Spleen (tissue), 11 donors: ENCODE results near the gene RBBP8NL. TPM values are rescaled to one million over a fixed set of nuclear protein-coding genes. Genes with fewer than 3 reads are reported as not detected.
A peak's percentile ranks its signal among the peaks of the same experiment; 100 is the strongest.

Source experiments
- DNase-seq: peaks from one replicate; pipeline ENCODE4 v3.0.0-alpha.2; 2020
- H3K27ac ChIP-seq, 8 donors: fragments of 200-600 bp; sonication (generic) in 7 of 8; 1 replicate in 4 of 8; 2 replicates in 4 of 8; pipeline versions ENCODE4 v1.5.0 to v1.8.0; 2016 to 2021; ENCODE audit warnings: inconsistent platforms in 4 of 8, mild to moderate bottlenecking in 4 of 8, moderate library complexity in 1 of 8
- H3K27me3 ChIP-seq, 7 donors: fragments of 200-600 bp; sonication (generic) in 6 of 7; replicated peaks in 1 of 7; 1 replicate in 4 of 7; 2 replicates in 3 of 7; pipeline versions ENCODE4 v1.5.0 to v1.8.0; 2016 to 2021; ENCODE audit warnings: inconsistent platforms in 3 of 7, mild to moderate bottlenecking in 1 of 7
- H3K36me3 ChIP-seq, 6 donors: fragments of 200-600 bp; sonication (generic) in 5 of 6; 1 replicate in 4 of 6; 2 replicates in 2 of 6; pipeline versions ENCODE4 v1.5.0 to v1.8.0; 2016 to 2021; ENCODE audit warnings: inconsistent platforms in 2 of 6
- H3K4me1 ChIP-seq, 6 donors: fragments of 200-600 bp; sonication (generic) in 5 of 6; 1 replicate in 3 of 6; 2 replicates in 3 of 6; pipeline versions ENCODE4 v1.5.0 to v1.8.0; 2016 to 2021; ENCODE audit warnings: inconsistent platforms in 3 of 6
- H3K4me3 ChIP-seq, 8 donors: fragments of 200-600 bp; sonication (generic) in 7 of 8; 1 replicate in 4 of 8; 2 replicates in 4 of 8; pipeline versions ENCODE4 v1.5.0 to v1.8.0; 2016 to 2021; ENCODE audit warnings: inconsistent platforms in 4 of 8, mild to moderate bottlenecking in 4 of 8, moderate library complexity in 2 of 8
- H3K9me3 ChIP-seq, 8 donors: fragments of 200-600 bp; sonication (generic) in 7 of 8; 1 replicate in 4 of 8; 2 replicates in 4 of 8; pipeline versions ENCODE4 v1.5.0 to v1.8.0; 2016 to 2021; ENCODE audit warnings: inconsistent platforms in 4 of 8
- CTCF ChIP-seq, 11 experiments: fragments of 200-600 bp in 7 of 11; fragments of 450-650 bp in 4 of 11; sonication (generic) in 4 of 11; IDR thresholded peaks in 8 of 11; conservative IDR thresholded peaks in 3 of 11; 1 replicate in 7 of 11; 2 replicates in 4 of 11; pipeline versions ENCODE4 v1.4.0 to v1.8.0; 2016 to 2021; ENCODE audit warnings: antibody characterized with exemption in 11 of 11, inconsistent platforms in 4 of 11, mild to moderate bottlenecking in 1 of 11
- POLR2A ChIP-seq, 3 donors: fragments of 450-650 bp; IDR thresholded peaks; one replicate each; pipeline ENCODE4 v1.5.1; 2017; ENCODE audit warnings: antibody characterized with exemption in 3 of 3, mild to moderate bottlenecking in 1 of 3
- POLR2AphosphoS5 ChIP-seq, 3 donors: sonication (generic); formaldehyde crosslinking; IDR thresholded peaks; one replicate each; pipeline ENCODE4 v1.5.1; 2017; ENCODE audit warnings: antibody characterized with exemption in 3 of 3
- WGBS, 5 donors: extraction: QIAGEN DNeasy Blood & Tissue Kit in 3 of 5; methylation state at CpG; one replicate each; pipeline versions ENCODE4 v1.1.5 to v1.1.7; 2013 to 2018; 5-methylcytosine and 5-hydroxymethylcytosine counted together
- intact Hi-C: fragments of 100-400 bp; cut with DNase I; formaldehyde crosslinking; loops from one replicate; pipeline ENCODE4 v1.15.0; 2023; ENCODE audit warnings: low total_unique reads
- polyA plus RNA-seq, 3 donors: library from polyadenylated mRNA; stranded (reverse); fragments of 200-250 nt; gene quantifications; one replicate each; pipeline ENCODE4 v1.2.1, GENCODE V29; 2013
- total RNA-seq, 7 donors: library from RNA; depleted of rRNA in 3 of 7; stranded (reverse); fragments of >200 nt in 3 of 7; fragmentation: NEBNext Ultra II Directional in 4 of 7; extraction: Animal tissue kit (Norgen Biotek cat#: 25700) in 4 of 7; gene quantifications; one replicate each; pipeline versions ENCODE4 v1.1.0 to v1.2.1, GENCODE V29; 2016 to 2021
- donor health status: healthy with polysubstance abuse.
- donor health status: DM: no; HTN: no; CAD: no; lungs with moderate emphysema.
- donor health status: DM: no; HTN: no; CAD: no.
- donor health status: Bipolar disorder and iron deficiency.
- donor health status: healthy.
- donor health status: DM: no; HTN: no; CAD: no.
- donor health status: DM: yes; HTN: yes; CAD: no.

Gene RBBP8NL
- total and polyA plus RNA-seq, 10 donors, result 0.03 TPM; not detected in 9

- Histone ChIP-seq H3K4me1 (peaks cover 29 to 63% (median 38%) of the 10 kb centered on the region in 6 donors), H3K9me3 (no peaks in the 10 kb centered on the region), H3K4me3 (peak overlapping the region; percentile 89 to 99 (median 95)), H3K36me3 (peaks cover 0 to 47% (median 38%) of the 10 kb centered on the region in 6 donors), H3K27ac (peak overlapping the region; percentile 82 to 99 (median 96)), H3K27me3 (no peaks in the 10 kb centered on the region)
- WGBS, 5 donors, result 3 to 5% (median 4%) methylated on average over 34 to 47 of the region's 47 CpGs
- intact Hi-C loops, result loop anchor here (10.0 kb wide), 1 partner anchor 373 kb away; no protein-coding TSS in a partner anchor
- DNase-seq, result no peak
- TF ChIP-seq POLR2A (IDR thresholded peaks at IDR 0.05) (no peak), CTCF (IDR thresholded peaks at IDR 0.05 in 8 of 11, conservative IDR thresholded peaks at IDR 0.05 in 3 of 11) (peak in 2 of 11 experiments; percentile 3 to 5)
Observed at GRCh38 chr20:62387219-62387913, 40.0 kb downstream of the RBBP8NL start.

- TF ChIP-seq POLR2AphosphoS5 (IDR thresholded peaks at IDR 0.05) (peak; percentile 97 to 99 (median 98)), POLR2A (IDR thresholded peaks at IDR 0.05) (peak in 1 of 3 donors; percentile 45), CTCF (IDR thresholded peaks at IDR 0.05 in 8 of 11, conservative IDR thresholded peaks at IDR 0.05 in 3 of 11) (peak in 4 of 11 experiments; percentile 22 to 42 (median 38))
- H3K4me1 ChIP-seq, result peaks cover 31 to 69% (median 40%) of the 10 kb centered on the region in 6 donors
- H3K4me3 ChIP-seq, result peak within 1 kb of the TSS; percentile 89 to 99 (median 95)
- H3K9me3 ChIP-seq, result no peaks in the 10 kb centered on the region
- peak within 1 kb of the TSS; percentile 82 to 99 (median 96) for H3K27ac ChIP-seq
- peak; percentile 98 for DNase-seq
- intact Hi-C loops, result loop anchor here (10.0 kb wide), 1 partner anchor 372 kb away; no protein-coding TSS in a partner anchor
- no peaks in the 10 kb centered on the region for H3K27me3 ChIP-seq
- 0 to 2% (median 0%) methylated on average over 32 to 83 of the region's 83 CpGs for WGBS, 5 donors
- H3K36me3 ChIP-seq, result peaks cover 0 to 44% (median 32%) of the 10 kb centered on the region in 6 donors
Observed at GRCh38 chr20:62386383-62387218, 40.7 kb downstream of the RBBP8NL start, which contains the start of gene RPS21. Gene RPS21, plus strand, starts transcription at chr20:62387103. Its CDS starts 236 bp downstream, at chr20:62387339.

GRCh38 chr20:62382306-62383198 is 44.8 kb downstream of the RBBP8NL start:
- Histone ChIP-seq H3K4me3 (no peak overlapping the region), H3K27ac (peak overlapping the region in 5 of 8 donors; percentile 26 to 84 (median 44)), H3K27me3 (no peaks in the 10 kb centered on the region), H3K4me1 (peaks cover 22 to 80% (median 37%) of the 10 kb centered on the region in 6 donors), H3K9me3 (no peaks in the 10 kb centered on the region), H3K36me3 (peaks cover 0 to 5% (median 0%) of the 10 kb centered on the region in 6 donors)
- intact Hi-C loops, result loop anchor here (5.0 to 10.0 kb wide), 2 partner anchors 80 to 368 kb away; partner anchors contain the start of gene ADRM1
- 48 to 60% (median 53%) methylated on average over 13 to 18 of the region's 18 CpGs for WGBS, 5 donors
- peak; percentile 50 to 68 (median 68) for TF ChIP-seq POLR2AphosphoS5 (IDR thresholded peaks at IDR 0.05)
- peak; percentile 71 to 96 (median 93) for TF ChIP-seq CTCF (IDR thresholded peaks at IDR 0.05 in 8 of 11, conservative IDR thresholded peaks at IDR 0.05 in 3 of 11)
- no peak for TF ChIP-seq POLR2A (IDR thresholded peaks at IDR 0.05)
- DNase-seq, result peak; percentile 92
